ENCODE results near the gene SLC6A2. TPM values are rescaled to one million over a fixed set of nuclear protein-coding genes. Genes with fewer than 3 reads are reported as not detected.

SLC6A2 gene
- total RNA-seq, 1 donor from 2014 or later: not detected

- CTCF ChIA-PET: no interaction called here
- Mint-ChIP-seq H3K9me3 (no peaks in the 10 kb centered on the region), H3K36me3 (ENCODE audit: low read depth) (no peaks in the 10 kb centered on the region), H3K27ac (no peak overlapping the region), H3K27me3 (no peaks in the 10 kb centered on the region), H3K4me3 (no peak overlapping the region), H3K4me1 (no peaks in the 10 kb centered on the region)
- no peak for TF ChIP-seq CTCF (IDR thresholded peaks at IDR 0.05)
- POLR2A ChIA-PET: no interaction called here
- intact Hi-C loops (cut with micrococcal nuclease): no loop called here
- no peak for ATAC-seq (ENCODE audit: low read depth)
- no peak for DNase-seq
Observed at GRCh38 chr16:55671974-55672280, 16.1 kb downstream of the SLC6A2 start.

GRCh38 chr16:55672471-55672870, 16.7 kb downstream of the SLC6A2 start:
- Mint-ChIP-seq H3K27me3 (no peaks in the 10 kb centered on the region), H3K4me3 (no peak overlapping the region), H3K4me1 (no peaks in the 10 kb centered on the region), H3K9me3 (no peaks in the 10 kb centered on the region), H3K36me3 (ENCODE audit: low read depth) (no peaks in the 10 kb centered on the region), H3K27ac (no peak overlapping the region)
- intact Hi-C loops (cut with micrococcal nuclease): no loop called here
- no peak for DNase-seq
- ATAC-seq (ENCODE audit: low read depth): no peak
- no peak for TF ChIP-seq CTCF (IDR thresholded peaks at IDR 0.05)
- ChIA-PET CTCF (no interaction called here), POLR2A (no interaction called here)

GRCh38 chr16:55678161-55678821, 22.5 kb downstream of the SLC6A2 start:
- DNase-seq: no peak
- no peak for TF ChIP-seq CTCF (IDR thresholded peaks at IDR 0.05)
- no peak for ATAC-seq (ENCODE audit: low read depth)
- peaks cover 4% of the 10 kb centered on the region for H3K27me3 Mint-ChIP-seq
- POLR2A ChIA-PET: no interaction called here
- H3K36me3 Mint-ChIP-seq (ENCODE audit: low read depth): no peaks in the 10 kb centered on the region
- H3K4me1 Mint-ChIP-seq: no peaks in the 10 kb centered on the region
- H3K27ac Mint-ChIP-seq: no peak overlapping the region
- intact Hi-C loops (cut with micrococcal nuclease): no loop called here
- no peak overlapping the region for H3K4me3 Mint-ChIP-seq
- H3K9me3 Mint-ChIP-seq: no peaks in the 10 kb centered on the region
- CTCF ChIA-PET: no interaction called here

GRCh38 chr16:55682086-55682485, 26.3 kb downstream of the SLC6A2 start:
- ChIA-PET CTCF (no interaction called here), POLR2A (no interaction called here)
- H3K27me3 Mint-ChIP-seq: peaks cover 8% of the 10 kb centered on the region
- intact Hi-C loops (cut with micrococcal nuclease): no loop called here
- H3K9me3 Mint-ChIP-seq: no peaks in the 10 kb centered on the region
- ATAC-seq (ENCODE audit: low read depth) (no peak), DNase-seq (no peak)
- no peak overlapping the region for H3K4me3 Mint-ChIP-seq
- no peak for TF ChIP-seq CTCF (IDR thresholded peaks at IDR 0.05)
- H3K4me1 Mint-ChIP-seq: no peaks in the 10 kb centered on the region
- no peaks in the 10 kb centered on the region for H3K36me3 Mint-ChIP-seq (ENCODE audit: low read depth)
- no peak overlapping the region for H3K27ac Mint-ChIP-seq

GRCh38 chr16:55685973-55686372, 30.2 kb downstream of the SLC6A2 start:
- no peak for TF ChIP-seq CTCF (IDR thresholded peaks at IDR 0.05)
- CTCF ChIA-PET: no interaction called here
- no peaks in the 10 kb centered on the region for H3K36me3 Mint-ChIP-seq (ENCODE audit: low read depth)
- no peaks in the 10 kb centered on the region for H3K4me1 Mint-ChIP-seq
- H3K4me3 Mint-ChIP-seq: no peak overlapping the region
- no peaks in the 10 kb centered on the region for H3K9me3 Mint-ChIP-seq
- POLR2A ChIA-PET: no interaction called here
- ATAC-seq (ENCODE audit: low read depth) (no peak), DNase-seq (no peak)
- no peak overlapping the region for H3K27ac Mint-ChIP-seq
- intact Hi-C loops (cut with micrococcal nuclease): no loop called here
- H3K27me3 Mint-ChIP-seq: peaks cover 4% of the 10 kb centered on the region

Measured in activated B cell treated with CpG ODN at 0.5 μM for 24 hours (primary cell).